Neural cell (in vitro differentiated cells): ENCODE data around the gene COPS7A. TPM values are rescaled to one million over a fixed set of nuclear protein-coding genes. Genes with fewer than 3 reads are reported as not detected.

Source experiments
- H2AFZ ChIP-seq: fragments of 200-600, 300-800 bp; sonication (generic), shearing (Covaris generic); 2 replicates; pipeline ENCODE4 v1.6.0; 2014; ENCODE audit warnings: low read depth, mild to moderate bottlenecking, antibody characterized with exemption, low read length, moderate library complexity
- H3F3A ChIP-seq: fragments of 200-600 bp; shearing (Covaris generic); 2 replicates; pipeline ENCODE4 v1.6.1; 2016; ENCODE audit warnings: mild to moderate bottlenecking, moderate library complexity, mixed read lengths, antibody characterized with exemption, low read length; ENCODE audit not compliant: insufficient read depth, poor library complexity, severe bottlenecking
- H3K27ac ChIP-seq: fragments of 200-600, 300-800 bp; sonication (generic), shearing (Covaris generic); 2 replicates; pipeline ENCODE4 v1.5.1; 2014; ENCODE audit warnings: mild to moderate bottlenecking, low read length, moderate library complexity
- H3K27me3 ChIP-seq: fragments of 300-800, 200-600 bp; sonication (generic), shearing (Covaris generic); 2 replicates; pipeline ENCODE4 v1.6.0; 2014; ENCODE audit warnings: mild to moderate bottlenecking, low read depth, low read length, moderate library complexity; ENCODE audit not compliant: insufficient read depth
- H3K36me3 ChIP-seq: fragments of 300-800, 200-600 bp; sonication (generic), shearing (Covaris generic); 2 replicates; pipeline ENCODE4 v1.5.1; 2014; ENCODE audit warnings: mild to moderate bottlenecking, antibody characterized with exemption, low read length, moderate library complexity; ENCODE audit not compliant: insufficient read depth
- H3K4me2 ChIP-seq: fragments of 300-800, 200-600 bp; sonication (generic), shearing (Covaris generic); 2 replicates; pipeline ENCODE4 v1.6.0; 2014; ENCODE audit warnings: mild to moderate bottlenecking, low read length
- H3K4me3 ChIP-seq: fragments of 300-800, 200-600 bp; sonication (generic), shearing (Covaris generic); 2 replicates; pipeline ENCODE4 v1.5.1; 2014; ENCODE audit warnings: mild to moderate bottlenecking, low read length, moderate library complexity
- H3K79me2 ChIP-seq: fragments of 200-600 bp; shearing (Covaris generic); replicated peaks from 2 replicates; pipeline ENCODE4 v1.6.0; 2014; ENCODE audit warnings: mild to moderate bottlenecking, low read length, moderate library complexity; ENCODE audit not compliant: insufficient read depth
- H3K9ac ChIP-seq: fragments of 300-800, 200-600 bp; sonication (generic), shearing (Covaris generic); 2 replicates; pipeline ENCODE4 v1.6.1; 2016; ENCODE audit warnings: mild to moderate bottlenecking, low read length, mixed read lengths
- H3K9me2 ChIP-seq: fragments of 200-600 bp; shearing (Covaris generic); 2 replicates; pipeline ENCODE4 v1.6.1; 2016; ENCODE audit warnings: mild to moderate bottlenecking, low read length, mixed read lengths; ENCODE audit not compliant: insufficient read depth
- H3K9me3 ChIP-seq: fragments of 200-600, 300-800 bp; sonication (generic), shearing (Covaris generic); 2 replicates; pipeline ENCODE4 v1.6.1; 2016; ENCODE audit warnings: mild to moderate bottlenecking, mixed run types, low read length, moderate library complexity, mixed read lengths
- H4K20me1 ChIP-seq: fragments of 200-600 bp; shearing (Covaris generic); 2 replicates; pipeline ENCODE4 v1.6.1; 2016; ENCODE audit warnings: mild to moderate bottlenecking, mixed run types; ENCODE audit not compliant: insufficient read depth
- EP300 ChIP-seq: fragments of 450-650 bp; conservative IDR thresholded peaks from 2 replicates; pipeline ENCODE4 v1.6.1; 2014; ENCODE audit warnings: antibody characterized with exemption, mild to moderate bottlenecking, moderate library complexity; ENCODE audit not compliant: poor library complexity, severe bottlenecking
- EZH2 ChIP-seq: fragments of 200-600, 300-800 bp; shearing (Covaris generic), sonication (generic); IDR thresholded peaks from 2 replicates; pipeline ENCODE4 v1.6.1; 2014; ENCODE audit warnings: antibody characterized with exemption, low read length, borderline replicate concordance, mild to moderate bottlenecking; ENCODE audit not compliant: insufficient read depth, poor library complexity, severe bottlenecking
- MXI1 ChIP-seq: fragments of 450-650 bp; conservative IDR thresholded peaks from 2 replicates; pipeline ENCODE4 v1.6.1; 2014; ENCODE audit warnings: antibody characterized with exemption, mild to moderate bottlenecking; ENCODE audit not compliant: poor library complexity, severe bottlenecking
- POLR2AphosphoS5 ChIP-seq: IDR thresholded peaks from 2 replicates; pipeline ENCODE4 v1.6.1; 2012
- RAD21 ChIP-seq: fragments of 450-650 bp; conservative IDR thresholded peaks from 2 replicates; pipeline ENCODE4 v1.6.1; 2014; ENCODE audit warnings: antibody characterized with exemption, mild to moderate bottlenecking, moderate library complexity
- SMC3 ChIP-seq: fragments of 450-650 bp; conservative IDR thresholded peaks from 2 replicates; pipeline ENCODE4 v1.6.1; 2014; ENCODE audit warnings: antibody characterized with exemption, mild to moderate bottlenecking, moderate library complexity; ENCODE audit not compliant: poor library complexity
- TAF1 ChIP-seq: IDR thresholded peaks from 2 replicates; pipeline ENCODE4 v1.6.1; 2012; ENCODE audit warnings: low read depth
- polyA plus RNA-seq: library from polyadenylated mRNA; depleted of rRNA; stranded (reverse); fragments of >200 nt; gene quantifications from 2 replicates; pipeline ENCODE4 v1.2.3, GENCODE V29; 2014
- TF ChIP-seq, protein P1 (sequence below): fragments of 450-650 bp; IDR thresholded peaks from 2 replicates; pipeline ENCODE4 v1.5.1; 2014; ENCODE audit warnings: antibody characterized with exemption, mild to moderate bottlenecking, moderate library complexity; ENCODE audit not compliant: poor library complexity, severe bottlenecking
- TF ChIP-seq, protein P2 (sequence below): IDR thresholded peaks from 2 replicates; pipeline ENCODE4 v1.6.1; 2012; ENCODE audit warnings: borderline replicate concordance

COPS7A gene
- polyA plus RNA-seq, 1 donor from 2014 or later, result 45.8 TPM

DNA sequence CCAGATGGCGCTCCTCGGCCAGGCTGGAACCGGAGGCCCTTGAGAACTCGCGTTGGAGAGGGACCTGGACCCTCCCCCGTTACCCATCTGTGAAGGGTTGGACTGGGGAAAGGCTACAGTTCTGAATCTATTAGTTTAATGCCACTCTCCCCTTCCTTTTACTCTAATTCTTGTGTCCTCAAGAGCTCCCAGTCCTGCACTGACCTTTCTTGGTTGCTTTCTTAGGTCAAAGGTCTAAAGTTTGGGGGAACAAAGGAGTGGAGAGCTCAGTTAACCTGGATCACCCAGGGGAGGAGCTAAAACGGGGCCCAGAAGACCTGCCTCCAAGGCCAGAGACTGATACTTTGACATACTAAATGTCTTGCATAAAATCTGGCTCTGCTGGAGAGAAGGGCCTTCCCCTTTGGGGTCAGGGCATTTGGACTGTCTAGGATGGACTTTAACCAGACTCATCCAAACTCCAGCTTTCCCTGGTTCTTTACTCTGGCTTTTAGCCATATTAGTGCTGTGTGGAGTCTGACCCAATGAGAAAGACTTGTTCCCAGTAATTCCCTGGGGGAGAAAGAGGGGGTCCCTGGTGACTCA is 30.0 kb downstream of the COPS7A start:
- H3K9ac ChIP-seq, result peak overlapping the region; percentile 100

DNA sequence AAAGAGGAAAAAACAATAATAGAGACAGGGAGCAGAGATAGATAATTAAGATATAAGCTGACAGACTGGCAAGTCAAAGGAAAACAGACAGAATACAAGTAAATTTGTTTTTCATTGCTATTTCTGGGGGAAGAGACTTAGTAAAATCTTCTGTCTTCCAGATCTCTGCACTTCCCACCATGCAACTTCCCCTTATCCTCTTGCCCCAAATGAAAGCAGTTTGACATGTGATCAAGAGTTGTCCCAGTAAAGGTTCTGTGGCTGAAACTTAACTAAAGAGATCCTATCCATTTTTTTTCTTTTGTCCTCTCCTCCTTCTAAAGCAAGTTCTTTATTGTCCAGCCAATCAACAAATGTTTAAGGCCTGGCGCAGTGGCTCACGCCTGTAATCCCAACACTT is 30.6 kb downstream of the COPS7A start:
- no peak for TF ChIP-seq SMC3
- TF ChIP-seq, protein P1, sequence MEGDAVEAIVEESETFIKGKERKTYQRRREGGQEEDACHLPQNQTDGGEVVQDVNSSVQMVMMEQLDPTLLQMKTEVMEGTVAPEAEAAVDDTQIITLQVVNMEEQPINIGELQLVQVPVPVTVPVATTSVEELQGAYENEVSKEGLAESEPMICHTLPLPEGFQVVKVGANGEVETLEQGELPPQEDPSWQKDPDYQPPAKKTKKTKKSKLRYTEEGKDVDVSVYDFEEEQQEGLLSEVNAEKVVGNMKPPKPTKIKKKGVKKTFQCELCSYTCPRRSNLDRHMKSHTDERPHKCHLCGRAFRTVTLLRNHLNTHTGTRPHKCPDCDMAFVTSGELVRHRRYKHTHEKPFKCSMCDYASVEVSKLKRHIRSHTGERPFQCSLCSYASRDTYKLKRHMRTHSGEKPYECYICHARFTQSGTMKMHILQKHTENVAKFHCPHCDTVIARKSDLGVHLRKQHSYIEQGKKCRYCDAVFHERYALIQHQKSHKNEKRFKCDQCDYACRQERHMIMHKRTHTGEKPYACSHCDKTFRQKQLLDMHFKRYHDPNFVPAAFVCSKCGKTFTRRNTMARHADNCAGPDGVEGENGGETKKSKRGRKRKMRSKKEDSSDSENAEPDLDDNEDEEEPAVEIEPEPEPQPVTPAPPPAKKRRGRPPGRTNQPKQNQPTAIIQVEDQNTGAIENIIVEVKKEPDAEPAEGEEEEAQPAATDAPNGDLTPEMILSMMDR, result no peak
- TF ChIP-seq POLR2AphosphoS5, result no peak
- TF ChIP-seq RAD21, result no peak
- no peak for TF ChIP-seq EP300
- TF ChIP-seq, protein P2, sequence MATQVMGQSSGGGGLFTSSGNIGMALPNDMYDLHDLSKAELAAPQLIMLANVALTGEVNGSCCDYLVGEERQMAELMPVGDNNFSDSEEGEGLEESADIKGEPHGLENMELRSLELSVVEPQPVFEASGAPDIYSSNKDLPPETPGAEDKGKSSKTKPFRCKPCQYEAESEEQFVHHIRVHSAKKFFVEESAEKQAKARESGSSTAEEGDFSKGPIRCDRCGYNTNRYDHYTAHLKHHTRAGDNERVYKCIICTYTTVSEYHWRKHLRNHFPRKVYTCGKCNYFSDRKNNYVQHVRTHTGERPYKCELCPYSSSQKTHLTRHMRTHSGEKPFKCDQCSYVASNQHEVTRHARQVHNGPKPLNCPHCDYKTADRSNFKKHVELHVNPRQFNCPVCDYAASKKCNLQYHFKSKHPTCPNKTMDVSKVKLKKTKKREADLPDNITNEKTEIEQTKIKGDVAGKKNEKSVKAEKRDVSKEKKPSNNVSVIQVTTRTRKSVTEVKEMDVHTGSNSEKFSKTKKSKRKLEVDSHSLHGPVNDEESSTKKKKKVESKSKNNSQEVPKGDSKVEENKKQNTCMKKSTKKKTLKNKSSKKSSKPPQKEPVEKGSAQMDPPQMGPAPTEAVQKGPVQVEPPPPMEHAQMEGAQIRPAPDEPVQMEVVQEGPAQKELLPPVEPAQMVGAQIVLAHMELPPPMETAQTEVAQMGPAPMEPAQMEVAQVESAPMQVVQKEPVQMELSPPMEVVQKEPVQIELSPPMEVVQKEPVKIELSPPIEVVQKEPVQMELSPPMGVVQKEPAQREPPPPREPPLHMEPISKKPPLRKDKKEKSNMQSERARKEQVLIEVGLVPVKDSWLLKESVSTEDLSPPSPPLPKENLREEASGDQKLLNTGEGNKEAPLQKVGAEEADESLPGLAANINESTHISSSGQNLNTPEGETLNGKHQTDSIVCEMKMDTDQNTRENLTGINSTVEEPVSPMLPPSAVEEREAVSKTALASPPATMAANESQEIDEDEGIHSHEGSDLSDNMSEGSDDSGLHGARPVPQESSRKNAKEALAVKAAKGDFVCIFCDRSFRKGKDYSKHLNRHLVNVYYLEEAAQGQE, result no peak
- TF ChIP-seq TAF1, result no peak
- no peak for TF ChIP-seq MXI1
- TF ChIP-seq EZH2, result no peak
- H3K79me2 ChIP-seq, result peaks cover 20% of the 10 kb centered on the region
- H3K27me3 ChIP-seq, result no peaks in the 10 kb centered on the region
- H3K9me3 ChIP-seq, result no peaks in the 10 kb centered on the region
- no peak overlapping the region for H2AFZ ChIP-seq
- H3K9me2 ChIP-seq, result no peaks in the 10 kb centered on the region
- no peaks in the 10 kb centered on the region for H4K20me1 ChIP-seq
- H3K4me3 ChIP-seq, result no peak overlapping the region
- no peaks in the 10 kb centered on the region for H3F3A ChIP-seq
- peak overlapping the region; percentile 100 for H3K27ac ChIP-seq
- no peaks in the 10 kb centered on the region for H3K36me3 ChIP-seq
- peak overlapping the region; percentile 100 for H3K9ac ChIP-seq
- H3K4me2 ChIP-seq, result no peak overlapping the region

More for the DNA sequence above, 30.0 kb downstream of the COPS7A start:
- peak overlapping the region; percentile 99 for H3K4me3 ChIP-seq
- H3K36me3 ChIP-seq, result no peaks in the 10 kb centered on the region
- TF ChIP-seq RAD21 (peak; percentile 99), POLR2AphosphoS5 (no peak), SMC3 (peak; percentile 99), TAF1 (no peak), EP300 (no peak), MXI1 (no peak)
- H4K20me1 ChIP-seq, result no peaks in the 10 kb centered on the region
- H3F3A ChIP-seq, result no peaks in the 10 kb centered on the region
- no peaks in the 10 kb centered on the region for H3K9me3 ChIP-seq
- H3K9me2 ChIP-seq, result no peaks in the 10 kb centered on the region
- H3K27me3 ChIP-seq, result no peaks in the 10 kb centered on the region
- H3K27ac ChIP-seq, result peak overlapping the region; percentile 100
- peak overlapping the region; percentile 53 for H3K4me2 ChIP-seq
- H3K79me2 ChIP-seq, result peaks cover 20% of the 10 kb centered on the region
- H2AFZ ChIP-seq, result no peak overlapping the region
